ENCODE results near the gene WNT9A. TPM values are rescaled to one million over a fixed set of nuclear protein-coding genes. Genes with fewer than 3 reads are reported as not detected.

The WNT9A gene
- polyA plus RNA-seq, 1 of the 3 experiments (the other 2 are of a cell fraction): 0.31 TPM

DNA sequence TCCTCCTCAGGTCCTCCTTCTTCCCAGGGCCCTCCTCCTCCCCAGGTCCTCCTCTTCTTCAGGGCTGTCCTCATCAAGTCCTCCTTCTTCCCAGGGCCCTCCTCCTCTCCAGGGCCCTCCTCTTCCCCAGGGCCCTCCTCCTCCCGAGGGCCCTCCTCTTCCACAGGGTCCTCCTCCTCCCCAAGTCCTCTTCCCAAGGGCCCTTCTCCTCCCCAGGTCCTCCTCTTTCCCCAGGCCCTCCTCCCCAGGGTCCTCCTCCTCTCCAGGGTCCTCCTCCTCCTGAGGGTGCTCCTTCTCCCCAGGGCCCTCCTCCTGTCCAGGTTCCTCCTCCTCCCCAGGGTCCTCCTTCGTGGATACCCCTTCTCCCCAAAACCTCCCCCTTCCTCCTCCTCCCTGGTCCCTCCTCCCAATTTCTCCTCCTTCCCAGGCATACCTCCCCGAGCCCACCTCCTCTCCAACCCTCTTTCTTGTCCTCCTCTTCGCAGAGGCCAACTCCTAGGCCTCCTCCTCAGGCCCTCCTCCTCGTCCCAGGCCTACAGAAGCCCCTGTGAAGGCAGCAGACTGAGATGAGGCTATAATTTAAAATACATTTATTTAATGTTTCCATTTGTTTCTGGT is 29.5 kb downstream of the WNT9A start:
- WGBS (ENCODE audit: low lambda C conversion rate): 28% methylated on average over 5 of the region's 5 CpGs
- ChIA-PET CTCF (no interaction called here), POLR2A (no interaction called here)
- H3K27me3 ChIP-seq (ENCODE audit: insufficient read depth): no peaks in the 10 kb centered on the region
- no peaks in the 10 kb centered on the region for H3K36me3 ChIP-seq (replicated peaks in 1 of 2; ENCODE audit: control insufficient read depth in 1 of 2, insufficient read depth in 2 of 2, low read length in 1 of 2)
- TF ChIP-seq SIN3A (IDR thresholded peaks at IDR 0.05; ENCODE audit: borderline replicate concordance, low read depth, low read length) (no peak), RFX5 (IDR thresholded peaks at IDR 0.05; ENCODE audit: low read length) (no peak), NFIC (IDR thresholded peaks at IDR 0.05; ENCODE audit: borderline replicate concordance) (no peak), TCF12 (IDR thresholded peaks at IDR 0.05) (no peak), FOSL2 (IDR thresholded peaks at IDR 0.05; ENCODE audit: borderline replicate concordance, low read depth) (no peak), CHD2 (IDR thresholded peaks at IDR 0.05; ENCODE audit: low read length, partially characterized antibody) (no peak), SMC3 (IDR thresholded peaks at IDR 0.05; ENCODE audit: low read depth, low read length) (no peak), CTCF (IDR thresholded peaks at IDR 0.05) (no peak), ZBTB33 (IDR thresholded peaks at IDR 0.05; ENCODE audit: borderline replicate concordance, low read depth) (no peak), ELF1 (IDR thresholded peaks at IDR 0.05) (no peak), JUND (IDR thresholded peaks at IDR 0.05) (no peak), GATA2 (CRISPR knock-in tag; IDR thresholded peaks at IDR 0.05) (no peak)
- TF ChIP-seq, protein P1, sequence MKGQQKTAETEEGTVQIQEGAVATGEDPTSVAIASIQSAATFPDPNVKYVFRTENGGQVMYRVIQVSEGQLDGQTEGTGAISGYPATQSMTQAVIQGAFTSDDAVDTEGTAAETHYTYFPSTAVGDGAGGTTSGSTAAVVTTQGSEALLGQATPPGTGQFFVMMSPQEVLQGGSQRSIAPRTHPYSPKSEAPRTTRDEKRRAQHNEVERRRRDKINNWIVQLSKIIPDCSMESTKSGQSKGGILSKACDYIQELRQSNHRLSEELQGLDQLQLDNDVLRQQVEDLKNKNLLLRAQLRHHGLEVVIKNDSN (IDR thresholded peaks at IDR 0.05; ENCODE audit: borderline replicate concordance, low read depth): no peak
- no peak overlapping the region for H2AFZ ChIP-seq (ENCODE audit: low read depth)
- no peak overlapping the region for H3K4me2 ChIP-seq
- no peaks in the 10 kb centered on the region for H3K9me3 ChIP-seq
- no peak overlapping the region for H3K27ac ChIP-seq (ENCODE audit: low read depth in 2 of 2, low read length in 1 of 2)
- H3K9ac ChIP-seq: no peak overlapping the region
- no peaks in the 10 kb centered on the region for H3K79me2 ChIP-seq (ENCODE audit: insufficient read depth)
- peaks cover 0 to 11% of the 10 kb centered on the region in 2 experiments; a peak in 1 of 4 replicates for H3K4me1 ChIP-seq (ENCODE audit: control insufficient read depth in 1 of 2, insufficient read depth in 2 of 2, low read depth in 1 of 2, low read length in 1 of 2)
- H3F3A ChIP-seq (replicated peaks; ENCODE audit: insufficient read depth): no peaks in the 10 kb centered on the region
- H4K20me1 ChIP-seq (ENCODE audit: insufficient read depth): no peaks in the 10 kb centered on the region
- DNase-seq: no peak
- H3K4me3 ChIP-seq (ENCODE audit: low read depth in 2 of 2, low read length in 1 of 2): no peak overlapping the region
- H3K9me2 ChIP-seq: no peaks in the 10 kb centered on the region

Measured in SK-N-SH (cell line).